OCI-LY3 (cell line): ENCODE data around the gene BABAM1.

Experiments used
- H2AFZ ChIP-seq: fragments of 200-600, 300-600 bp; shearing (Covaris generic); 2 replicates; pipeline ENCODE4 v1.6.0; 2014; ENCODE audit warnings: antibody characterized with exemption, low read depth, low read length
- H3K27ac ChIP-seq: fragments of 200-600, 300-600 bp; sonication (generic); 2 replicates; pipeline ENCODE4 v1.5.1; 2014; ENCODE audit warnings: mild to moderate bottlenecking, low read length, moderate library complexity, mixed read lengths
- H3K27me3 ChIP-seq: fragments of 200-600, 300-600 bp; sonication (generic); 2 replicates; pipeline ENCODE4 v1.6.1; 2014; ENCODE audit warnings: low read depth, low read length, mixed read lengths
- H3K36me3 ChIP-seq: fragments of 200-600, 300-600 bp; sonication (generic); replicated peaks from 2 replicates; pipeline ENCODE3; 2014; ENCODE audit warnings: low read depth, low read length, mixed read lengths
- H3K4me1 ChIP-seq: fragments of 300-600, 200-600 bp; sonication (generic); 2 replicates; pipeline ENCODE4 v1.6.1; 2014; ENCODE audit warnings: low read length, mixed read lengths
- H3K4me2 ChIP-seq: fragments of 200-600, 300-600 bp; sonication (generic); 2 replicates; pipeline ENCODE4 v1.6.1; 2014; ENCODE audit warnings: low read length, mixed read lengths
- H3K4me3 ChIP-seq: fragments of 300-600, 200-600 bp; sonication (generic); 2 replicates; pipeline ENCODE4 v1.5.1; 2014; ENCODE audit warnings: antibody characterized with exemption, mild to moderate bottlenecking, low read length, moderate library complexity
- H3K79me2 ChIP-seq: fragments of 300-600, 200-600 bp; shearing (Covaris generic); 2 replicates; pipeline ENCODE4 v1.6.1; 2014; ENCODE audit warnings: mild to moderate bottlenecking, low read length, mixed read lengths
- H3K9ac ChIP-seq: fragments of 300-600, 200-600 bp; shearing (Covaris generic); 2 replicates; pipeline ENCODE4 v1.6.0; 2014; ENCODE audit warnings: mild to moderate bottlenecking, low read length, moderate library complexity
- H3K9me3 ChIP-seq: fragments of 200-600, 300-600 bp; shearing (Covaris generic); 2 replicates; pipeline ENCODE4 v1.6.1; 2014; ENCODE audit warnings: low read length, mixed read lengths; ENCODE audit not compliant: insufficient read depth
- H4K20me1 ChIP-seq: fragments of 200-600, 300-600 bp; sonication (generic); 2 replicates; pipeline ENCODE4 v1.6.1; 2016; ENCODE audit warnings: low read length, mixed read lengths; ENCODE audit not compliant: insufficient read depth
- CTCF ChIP-seq: fragments of 200-600, 300-600 bp; sonication (generic); IDR thresholded peaks from 2 replicates; pipeline ENCODE4 v1.5.1; 2014; ENCODE audit warnings: antibody characterized with exemption, low read length, low read depth
- EZH2phosphoT487 ChIP-seq: fragments of 200-600 bp; shearing (Covaris generic); IDR thresholded peaks from 2 replicates; pipeline ENCODE4 v1.6.1; 2018; ENCODE audit warnings: antibody characterized with exemption, mixed run types, low read depth

The BABAM1 gene

GRCh38 chr19:17323300-17323963 is 56.2 kb downstream of the BABAM1 start:
- Histone ChIP-seq H3K4me3 (no peak overlapping the region), H3K27me3 (no peaks in the 10 kb centered on the region), H3K9ac (no peak overlapping the region), H3K9me3 (no peaks in the 10 kb centered on the region), H3K4me2 (no peak overlapping the region), H2AFZ (no peak overlapping the region), H3K4me1 (no peaks in the 10 kb centered on the region), H3K36me3 (peaks cover 11% of the 10 kb centered on the region), H3K79me2 (no peaks in the 10 kb centered on the region), H4K20me1 (no peaks in the 10 kb centered on the region), H3K27ac (no peak overlapping the region)
- TF ChIP-seq CTCF (no peak), EZH2phosphoT487 (no peak)

- H3K4me1 ChIP-seq = no peaks in the 10 kb centered on the region
- H3K9ac ChIP-seq = no peak overlapping the region
- no peaks in the 10 kb centered on the region for H4K20me1 ChIP-seq
- H3K27me3 ChIP-seq = no peaks in the 10 kb centered on the region
- H3K4me3 ChIP-seq = no peak overlapping the region
- no peaks in the 10 kb centered on the region for H3K9me3 ChIP-seq
- TF ChIP-seq CTCF (no peak), EZH2phosphoT487 (no peak)
- H2AFZ ChIP-seq = no peak overlapping the region
- H3K79me2 ChIP-seq = no peaks in the 10 kb centered on the region
- H3K36me3 ChIP-seq = peaks cover 11% of the 10 kb centered on the region
- no peak overlapping the region for H3K27ac ChIP-seq
- no peak overlapping the region for H3K4me2 ChIP-seq
These were observed 56.7 kb downstream of the BABAM1 start for GRCh38 chr19:17323964-17324332.

- no peaks in the 10 kb centered on the region for H3K9me3 ChIP-seq
- no peaks in the 10 kb centered on the region for H3K79me2 ChIP-seq
- no peak overlapping the region for H3K4me3 ChIP-seq
- H2AFZ ChIP-seq = no peak overlapping the region
- H3K4me2 ChIP-seq = no peak overlapping the region
- H3K36me3 ChIP-seq = peaks cover 11% of the 10 kb centered on the region
- H3K27me3 ChIP-seq = no peaks in the 10 kb centered on the region
- no peak overlapping the region for H3K9ac ChIP-seq
- no peaks in the 10 kb centered on the region for H4K20me1 ChIP-seq
- H3K27ac ChIP-seq = no peak overlapping the region
- no peaks in the 10 kb centered on the region for H3K4me1 ChIP-seq
- TF ChIP-seq EZH2phosphoT487 = no peak
- TF ChIP-seq CTCF = no peak
These were observed 57.3 kb downstream of the BABAM1 start for GRCh38 chr19:17324357-17325114.

- Histone ChIP-seq H3K4me1 (no peaks in the 10 kb centered on the region), H3K27ac (no peak overlapping the region), H3K79me2 (no peaks in the 10 kb centered on the region), H2AFZ (no peak overlapping the region), H3K4me2 (no peak overlapping the region), H3K36me3 (peaks cover 11% of the 10 kb centered on the region), H3K4me3 (no peak overlapping the region), H3K27me3 (no peaks in the 10 kb centered on the region), H3K9me3 (no peaks in the 10 kb centered on the region), H4K20me1 (no peaks in the 10 kb centered on the region), H3K9ac (no peak overlapping the region)
- no peak for TF ChIP-seq CTCF
- no peak for TF ChIP-seq EZH2phosphoT487
These were observed 57.9 kb downstream of the BABAM1 start for GRCh38 chr19:17325133-17325532.
